ENCODE data around the gene THNSL1. TPM values are rescaled to one million over a fixed set of nuclear protein-coding genes. Genes with fewer than 3 reads are reported as not detected.
A peak's percentile ranks its signal among the peaks of the same experiment; 100 is the strongest.

The THNSL1 gene
- polyA plus RNA-seq, 1 of the 3 experiments (the other 2 are of a cell fraction), result 1.3 TPM

DNA sequence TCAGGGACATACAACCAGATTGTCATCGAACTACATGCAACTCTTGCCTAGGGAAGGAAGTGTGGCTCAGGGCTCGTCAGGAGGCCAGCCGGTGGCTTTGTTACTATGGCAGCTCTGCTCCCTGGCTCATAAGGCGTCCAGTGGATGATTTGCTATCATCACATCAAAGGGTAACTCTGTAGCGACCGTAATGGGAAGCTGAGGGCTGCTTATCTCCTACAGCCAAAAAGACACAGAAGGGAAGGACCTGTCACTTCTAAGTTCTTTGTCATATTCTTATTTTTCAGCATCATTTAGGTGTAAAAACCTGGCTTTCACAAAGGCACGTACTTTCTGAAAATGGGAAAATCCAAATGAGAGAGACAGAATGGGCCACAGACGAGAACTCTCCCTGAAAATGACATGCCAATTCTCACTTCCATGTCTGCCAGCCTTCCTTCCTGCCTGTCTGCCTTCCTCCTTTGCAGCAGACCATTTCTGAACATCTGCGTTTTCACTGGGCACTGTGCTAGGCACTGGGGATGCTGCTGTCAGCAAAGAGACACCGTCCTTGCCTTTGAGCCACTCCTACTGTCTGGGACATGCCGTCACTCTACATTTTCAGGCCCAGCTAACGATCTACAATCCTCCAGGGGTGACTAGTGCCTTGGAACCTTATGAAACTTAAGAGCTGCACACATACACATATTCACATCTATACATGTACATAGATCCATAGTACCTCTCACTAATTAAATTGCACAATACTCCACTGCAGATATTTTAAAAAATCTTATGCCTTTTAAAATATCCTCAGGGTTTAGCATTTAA, 27.4 kb upstream of the THNSL1 start:
- H3K27me3 ChIP-seq (ENCODE audit: insufficient read depth), result no peaks in the 10 kb centered on the region
- TF ChIP-seq RCOR1 (IDR thresholded peaks at IDR 0.05; ENCODE audit: low read length), result no peak
- no peak for TF ChIP-seq POLR2AphosphoS5 (IDR thresholded peaks at IDR 0.05; ENCODE audit: low read depth, low read length)
- no peak for TF ChIP-seq SIN3A (IDR thresholded peaks at IDR 0.05; ENCODE audit: borderline replicate concordance, low read depth, low read length)
- no peak for TF ChIP-seq RAD21 (IDR thresholded peaks at IDR 0.05; ENCODE audit: low read length)
- no peak for TF ChIP-seq MXI1 (IDR thresholded peaks at IDR 0.05; ENCODE audit: low read depth, low read length)
- TF ChIP-seq, protein P1, sequence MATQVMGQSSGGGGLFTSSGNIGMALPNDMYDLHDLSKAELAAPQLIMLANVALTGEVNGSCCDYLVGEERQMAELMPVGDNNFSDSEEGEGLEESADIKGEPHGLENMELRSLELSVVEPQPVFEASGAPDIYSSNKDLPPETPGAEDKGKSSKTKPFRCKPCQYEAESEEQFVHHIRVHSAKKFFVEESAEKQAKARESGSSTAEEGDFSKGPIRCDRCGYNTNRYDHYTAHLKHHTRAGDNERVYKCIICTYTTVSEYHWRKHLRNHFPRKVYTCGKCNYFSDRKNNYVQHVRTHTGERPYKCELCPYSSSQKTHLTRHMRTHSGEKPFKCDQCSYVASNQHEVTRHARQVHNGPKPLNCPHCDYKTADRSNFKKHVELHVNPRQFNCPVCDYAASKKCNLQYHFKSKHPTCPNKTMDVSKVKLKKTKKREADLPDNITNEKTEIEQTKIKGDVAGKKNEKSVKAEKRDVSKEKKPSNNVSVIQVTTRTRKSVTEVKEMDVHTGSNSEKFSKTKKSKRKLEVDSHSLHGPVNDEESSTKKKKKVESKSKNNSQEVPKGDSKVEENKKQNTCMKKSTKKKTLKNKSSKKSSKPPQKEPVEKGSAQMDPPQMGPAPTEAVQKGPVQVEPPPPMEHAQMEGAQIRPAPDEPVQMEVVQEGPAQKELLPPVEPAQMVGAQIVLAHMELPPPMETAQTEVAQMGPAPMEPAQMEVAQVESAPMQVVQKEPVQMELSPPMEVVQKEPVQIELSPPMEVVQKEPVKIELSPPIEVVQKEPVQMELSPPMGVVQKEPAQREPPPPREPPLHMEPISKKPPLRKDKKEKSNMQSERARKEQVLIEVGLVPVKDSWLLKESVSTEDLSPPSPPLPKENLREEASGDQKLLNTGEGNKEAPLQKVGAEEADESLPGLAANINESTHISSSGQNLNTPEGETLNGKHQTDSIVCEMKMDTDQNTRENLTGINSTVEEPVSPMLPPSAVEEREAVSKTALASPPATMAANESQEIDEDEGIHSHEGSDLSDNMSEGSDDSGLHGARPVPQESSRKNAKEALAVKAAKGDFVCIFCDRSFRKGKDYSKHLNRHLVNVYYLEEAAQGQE (IDR thresholded peaks at IDR 0.05; ENCODE audit: low read depth, low read length), result no peak
- TF ChIP-seq NFIC (IDR thresholded peaks at IDR 0.05; ENCODE audit: borderline replicate concordance), result no peak
- no peak for TF ChIP-seq FOXM1 (IDR thresholded peaks at IDR 0.05; ENCODE audit: low read depth)
- TF ChIP-seq TEAD4 (IDR thresholded peaks at IDR 0.05; ENCODE audit: borderline replicate concordance, insufficient read depth), result no peak
- no peak for TF ChIP-seq NRF1 (IDR thresholded peaks at IDR 0.05; ENCODE audit: low read depth, low read length)
- no peak for TF ChIP-seq TCF12 (IDR thresholded peaks at IDR 0.05)
- TF ChIP-seq USF2 (IDR thresholded peaks at IDR 0.05; ENCODE audit: borderline replicate concordance, low read depth, low read length), result no peak
- no peak for TF ChIP-seq GABPA (IDR thresholded peaks at IDR 0.05; ENCODE audit: low read depth)
- no peak overlapping the region for H3K4me2 ChIP-seq
- H3K79me2 ChIP-seq (ENCODE audit: insufficient read depth), result no peaks in the 10 kb centered on the region
- H3K9ac ChIP-seq, result no peak overlapping the region
- H4K20me1 ChIP-seq (ENCODE audit: insufficient read depth), result no peaks in the 10 kb centered on the region
- ChIA-PET POLR2A (no interaction called here), CTCF (interaction anchor here (1.0 to 3.0 kb wide), 8 partner anchors 10 to 346 kb away, joined by 4 to 17 read pairs (median 4); partner anchors contain the start of genes ENKUR and THNSL1)
- H2AFZ ChIP-seq (ENCODE audit: low read depth), result peak overlapping the region; percentile 3; the same call in 1 of the 2 replicates
- no peak overlapping the region for H3K4me3 ChIP-seq (ENCODE audit: low read depth in 2 of 2, low read length in 1 of 2)
- H3K4me1 ChIP-seq (ENCODE audit: control insufficient read depth in 1 of 2, insufficient read depth in 2 of 2, low read depth in 1 of 2, low read length in 1 of 2), result no peaks in the 10 kb centered on the region
- no peaks in the 10 kb centered on the region for H3F3A ChIP-seq (replicated peaks; ENCODE audit: insufficient read depth)
- no peak for DNase-seq
- 88% methylated on average over 9 of the region's 12 CpGs for WGBS (ENCODE audit: low lambda C conversion rate)
- no peaks in the 10 kb centered on the region for H3K36me3 ChIP-seq (replicated peaks in 1 of 2; ENCODE audit: control insufficient read depth in 1 of 2, insufficient read depth in 2 of 2, low read length in 1 of 2)
- H3K27ac ChIP-seq (ENCODE audit: low read depth in 2 of 2, low read length in 1 of 2), result no peak overlapping the region
- H3K9me2 ChIP-seq, result no peaks in the 10 kb centered on the region
- no peaks in the 10 kb centered on the region for H3K9me3 ChIP-seq

All from SK-N-SH (cell line).